Suprapubic skin (tissue), 4 donors: Measurements from ENCODE around the gene PTPN21. TPM values are rescaled to one million over a fixed set of nuclear protein-coding genes. Genes with fewer than 3 reads are reported as not detected.

Experiments used
- DNase-seq, 2 donors: peaks; one replicate each; pipeline ENCODE4 v3.0.0-alpha.2; 2019; ENCODE audit warnings: low spot score in 2 of 2
- H3K27ac ChIP-seq: fragments of 200-600 bp; sonication (generic); one replicate; pipeline ENCODE4 v1.5.1; 2019
- H3K27me3 ChIP-seq: fragments of 200-600 bp; sonication (generic); one replicate; pipeline ENCODE4 v1.5.1; 2019
- H3K36me3 ChIP-seq: fragments of 200-600 bp; sonication (generic); one replicate; pipeline ENCODE4 v1.5.1; 2019
- H3K4me1 ChIP-seq: fragments of 200-600 bp; sonication (generic); one replicate; pipeline ENCODE4 v1.5.1; 2019
- H3K4me3 ChIP-seq: fragments of 200-600 bp; sonication (generic); one replicate; pipeline ENCODE4 v1.5.1; 2019; ENCODE audit warnings: mild to moderate bottlenecking
- H3K9me3 ChIP-seq: fragments of 200-600 bp; sonication (generic); one replicate; pipeline ENCODE4 v1.5.1; 2019
- EP300 ChIP-seq: sonication (generic); formaldehyde crosslinking; IDR thresholded peaks from one replicate; pipeline ENCODE4 v1.6.1; 2017; ENCODE audit warnings: antibody characterized with exemption
- POLR2A ChIP-seq, 2 donors: fragments of 450-650 bp; IDR thresholded peaks; one replicate each; pipeline ENCODE4 v1.6.1; 2017; ENCODE audit warnings: antibody characterized with exemption in 2 of 2, mild to moderate bottlenecking in 2 of 2, moderate library complexity in 2 of 2
- POLR2AphosphoS5 ChIP-seq, 3 donors: sonication (generic); formaldehyde crosslinking; IDR thresholded peaks; one replicate each; pipeline ENCODE4 v1.6.1; 2017; ENCODE audit warnings: antibody characterized with exemption in 3 of 3
- WGBS: methylation state at CpG from one replicate; pipeline ENCODE4 v1.1.5; 2018; 5-methylcytosine and 5-hydroxymethylcytosine counted together
- total RNA-seq, 4 donors: library from RNA; depleted of rRNA; stranded (reverse); fragments of >200 nt; gene quantifications; one replicate each; pipeline ENCODE4 v1.1.0, GENCODE V29; 2016
- TF ChIP-seq, protein P1 (sequence below), 2 donors: fragments of 200-600 bp in 1 of 2; fragments of 450-650 bp in 1 of 2; sonication (generic) in 1 of 2; IDR thresholded peaks; one replicate each; pipeline ENCODE4 v1.5.1; 2016 to 2019; ENCODE audit warnings: antibody characterized with exemption in 2 of 2, mild to moderate bottlenecking in 1 of 2, moderate library complexity in 1 of 2

PTPN21 gene
- total RNA-seq, 4 donors from 2014 or later: 33.2 to 71.1 (median 39.9) TPM

GRCh38 chr14:88424573-88424972, 130.2 kb downstream of the PTPN21 start:
- TF ChIP-seq POLR2AphosphoS5 (IDR thresholded peaks at IDR 0.05) (no peak), POLR2A (IDR thresholded peaks at IDR 0.05) (no peak), EP300 (no peak)
- TF ChIP-seq, protein P1, sequence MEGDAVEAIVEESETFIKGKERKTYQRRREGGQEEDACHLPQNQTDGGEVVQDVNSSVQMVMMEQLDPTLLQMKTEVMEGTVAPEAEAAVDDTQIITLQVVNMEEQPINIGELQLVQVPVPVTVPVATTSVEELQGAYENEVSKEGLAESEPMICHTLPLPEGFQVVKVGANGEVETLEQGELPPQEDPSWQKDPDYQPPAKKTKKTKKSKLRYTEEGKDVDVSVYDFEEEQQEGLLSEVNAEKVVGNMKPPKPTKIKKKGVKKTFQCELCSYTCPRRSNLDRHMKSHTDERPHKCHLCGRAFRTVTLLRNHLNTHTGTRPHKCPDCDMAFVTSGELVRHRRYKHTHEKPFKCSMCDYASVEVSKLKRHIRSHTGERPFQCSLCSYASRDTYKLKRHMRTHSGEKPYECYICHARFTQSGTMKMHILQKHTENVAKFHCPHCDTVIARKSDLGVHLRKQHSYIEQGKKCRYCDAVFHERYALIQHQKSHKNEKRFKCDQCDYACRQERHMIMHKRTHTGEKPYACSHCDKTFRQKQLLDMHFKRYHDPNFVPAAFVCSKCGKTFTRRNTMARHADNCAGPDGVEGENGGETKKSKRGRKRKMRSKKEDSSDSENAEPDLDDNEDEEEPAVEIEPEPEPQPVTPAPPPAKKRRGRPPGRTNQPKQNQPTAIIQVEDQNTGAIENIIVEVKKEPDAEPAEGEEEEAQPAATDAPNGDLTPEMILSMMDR (IDR thresholded peaks at IDR 0.05): no peak
- no peaks in the 10 kb centered on the region for H3K9me3 ChIP-seq
- H3K4me3 ChIP-seq: no peak overlapping the region
- H3K4me1 ChIP-seq: no peaks in the 10 kb centered on the region
- no peak for DNase-seq
- H3K36me3 ChIP-seq: peaks cover 17% of the 10 kb centered on the region
- no peak overlapping the region for H3K27ac ChIP-seq
- no peaks in the 10 kb centered on the region for H3K27me3 ChIP-seq

DNA sequence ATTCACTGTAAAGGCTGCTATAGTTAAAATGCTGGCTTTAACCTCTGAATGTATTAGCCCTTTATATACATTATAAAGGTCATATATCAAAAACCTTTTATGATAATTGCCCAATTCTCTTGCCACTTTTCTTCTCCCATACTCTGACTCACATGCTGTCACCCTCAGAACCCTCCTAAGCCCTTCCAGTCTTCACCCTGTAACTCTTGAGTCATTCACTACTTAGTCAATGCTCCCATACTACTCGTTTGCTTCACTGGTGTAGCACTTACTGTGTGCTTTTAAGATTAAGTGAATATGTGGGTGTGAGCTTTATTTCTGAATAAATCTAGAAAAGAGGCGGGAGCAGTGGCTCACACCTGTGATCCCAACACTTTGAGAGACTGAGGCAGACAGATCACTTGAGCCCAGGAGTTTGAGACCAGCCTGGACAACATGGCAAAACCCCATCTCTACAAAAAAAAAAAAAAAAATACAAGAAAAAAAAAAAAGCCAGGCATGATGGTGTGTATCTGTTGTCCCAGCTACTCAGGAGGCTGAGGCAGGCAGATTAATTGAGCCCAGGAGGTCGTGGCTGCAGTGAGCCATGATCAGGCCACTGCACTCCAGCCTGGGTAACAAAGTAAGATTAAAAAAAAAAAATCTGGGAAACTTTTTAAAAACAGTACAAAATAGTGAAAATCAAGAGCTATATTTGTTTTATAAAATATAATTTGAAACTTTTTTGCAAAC, 131.7 kb downstream of the PTPN21 start:
- H3K4me3 ChIP-seq: no peak overlapping the region
- peaks cover 25% of the 10 kb centered on the region for H3K36me3 ChIP-seq
- H3K9me3 ChIP-seq: no peaks in the 10 kb centered on the region
- no peaks in the 10 kb centered on the region for H3K4me1 ChIP-seq
- H3K27ac ChIP-seq: no peak overlapping the region
- H3K27me3 ChIP-seq: no peaks in the 10 kb centered on the region
- no peak for DNase-seq
- TF ChIP-seq EP300 (no peak), POLR2A (IDR thresholded peaks at IDR 0.05) (no peak), POLR2AphosphoS5 (IDR thresholded peaks at IDR 0.05) (no peak)
- TF ChIP-seq, protein P1 (IDR thresholded peaks at IDR 0.05): no peak
- WGBS: 83% methylated on average over 3 of the region's 3 CpGs

DNA sequence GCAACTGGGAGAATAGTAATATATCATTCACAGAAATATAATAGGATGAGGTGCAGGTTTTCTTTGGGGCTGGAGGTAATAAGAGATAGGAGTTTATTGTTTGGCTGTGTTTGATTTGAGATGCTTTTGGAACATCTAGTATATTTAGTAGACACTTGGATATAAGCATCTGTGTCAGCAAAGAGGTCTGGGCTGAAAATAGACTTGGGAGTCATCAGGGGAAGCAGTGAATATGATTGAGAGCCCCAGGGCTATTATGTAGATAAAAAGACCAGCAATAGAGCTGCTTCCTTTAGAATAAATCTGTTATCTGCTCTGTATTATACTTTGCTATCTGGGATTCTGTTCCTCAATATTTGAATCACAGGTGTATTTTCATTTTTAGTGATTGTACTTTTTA, 132.8 kb downstream of the PTPN21 start:
- TF ChIP-seq POLR2A (IDR thresholded peaks at IDR 0.05) (no peak), POLR2AphosphoS5 (IDR thresholded peaks at IDR 0.05) (no peak), EP300 (no peak)
- TF ChIP-seq, protein P1 (IDR thresholded peaks at IDR 0.05): no peak
- no peak overlapping the region for H3K4me3 ChIP-seq
- H3K36me3 ChIP-seq: peaks cover 35% of the 10 kb centered on the region
- no peaks in the 10 kb centered on the region for H3K27me3 ChIP-seq
- no peak for DNase-seq
- H3K9me3 ChIP-seq: no peaks in the 10 kb centered on the region
- no peak overlapping the region for H3K27ac ChIP-seq
- no peaks in the 10 kb centered on the region for H3K4me1 ChIP-seq

DNA sequence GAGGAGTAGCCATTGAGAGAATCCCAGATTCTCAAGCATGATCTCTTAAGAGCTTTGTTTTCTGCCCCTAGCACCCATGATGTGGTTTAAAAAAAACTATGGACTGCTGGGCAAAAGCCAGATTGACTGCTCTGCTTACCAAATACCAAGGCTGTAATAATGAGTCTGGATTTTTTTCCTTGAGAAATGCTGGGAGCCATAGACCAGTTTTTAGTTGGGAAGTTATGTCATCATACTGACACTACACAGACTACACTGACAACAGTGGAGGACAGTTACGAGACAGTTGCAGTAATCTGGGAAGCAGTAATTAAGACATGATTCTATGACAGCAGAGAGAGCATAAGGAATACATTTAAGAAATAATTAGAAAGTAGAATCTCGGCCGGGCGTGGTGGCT, 133.5 kb downstream of the PTPN21 start:
- H3K36me3 ChIP-seq: peaks cover 38% of the 10 kb centered on the region

DNA sequence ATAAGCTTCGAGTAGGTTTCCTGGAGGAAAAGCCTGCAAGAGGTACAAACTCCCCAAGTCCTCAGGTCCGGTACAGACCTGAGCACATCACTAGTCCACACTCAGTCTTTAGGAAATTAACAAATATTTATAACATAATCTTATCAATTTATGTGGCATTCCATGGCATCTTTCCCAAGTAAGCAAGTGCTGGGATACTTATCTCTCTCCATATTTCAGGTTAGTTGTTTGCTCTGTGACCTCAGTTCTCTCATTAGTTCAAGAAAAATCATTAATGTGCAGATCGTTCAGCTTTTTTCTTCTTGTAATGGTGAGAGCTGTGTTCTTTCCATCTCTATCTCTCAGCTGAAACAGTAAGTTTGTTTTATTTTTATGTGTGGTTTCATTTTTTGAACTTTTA, 134.6 kb downstream of the PTPN21 start:
- TF ChIP-seq EP300 (no peak), POLR2AphosphoS5 (IDR thresholded peaks at IDR 0.05) (no peak), POLR2A (IDR thresholded peaks at IDR 0.05) (no peak)
- TF ChIP-seq, protein P1 (IDR thresholded peaks at IDR 0.05): no peak
- Histone ChIP-seq H3K4me3 (no peak overlapping the region), H3K9me3 (no peaks in the 10 kb centered on the region), H3K4me1 (no peaks in the 10 kb centered on the region), H3K27me3 (no peaks in the 10 kb centered on the region), H3K36me3 (peaks cover 41% of the 10 kb centered on the region), H3K27ac (no peak overlapping the region)
- WGBS: 99% methylated on average over 3 of the region's 3 CpGs
- DNase-seq: no peak

More for the DNA sequence above, 133.5 kb downstream of the PTPN21 start:
- Histone ChIP-seq H3K27me3 (no peaks in the 10 kb centered on the region), H3K4me1 (no peaks in the 10 kb centered on the region), H3K9me3 (no peaks in the 10 kb centered on the region), H3K4me3 (no peak overlapping the region), H3K27ac (no peak overlapping the region)
- no peak for DNase-seq
- no peak for TF ChIP-seq POLR2A (IDR thresholded peaks at IDR 0.05)
- TF ChIP-seq, protein P1 (IDR thresholded peaks at IDR 0.05): no peak
- no peak for TF ChIP-seq POLR2AphosphoS5 (IDR thresholded peaks at IDR 0.05)
- TF ChIP-seq EP300: no peak
- 82% methylated on average over 4 of the region's 4 CpGs for WGBS
